HepG2 (cell line): ENCODE data around the gene NPTX2. TPM values are rescaled to one million over a fixed set of nuclear protein-coding genes. Genes with fewer than 3 reads are reported as not detected.

Source experiments
- ATAC-seq: fragments of 200-7000 bp; cut with Tn5 transposase; 3 replicates; pipeline ENCODE4 v1.9.1; 2020; ENCODE audit warnings: mild to moderate bottlenecking, moderate library complexity
- BruUV-seq: library from RNA; stranded (reverse); fragments of 400-500 nt; replicated peaks from 2 replicates; lab custom pipeline; 2021; lab: Mats Ljungman, UMichigan
- CTCF ChIA-PET: fragments of 300-600 bp; formaldehyde crosslinking; extraction: SDS; loops from one replicate; lab custom pipeline; 2021; ENCODE audit warnings: low total read pairs, inconsistent platforms, low intra/inter-chr PET ratio; lab: Yijun Ruan, JAX
- POLR2A ChIA-PET: fragments of 350-600 bp; sonication (Branson Sonifier 250); formaldehyde crosslinking; loops from one replicate; lab custom pipeline; 2020; ENCODE audit warnings: antibody characterized with exemption, inconsistent platforms; lab: Yijun Ruan, JAX
- DNase-seq: peaks from one replicate; pipeline ENCODE4 v3.0.0-alpha.2; 2015; ENCODE audit warnings: low spot score
- FAIRE-seq: peaks from 3 replicates; lab custom pipeline; 2011; peaks lifted over from hg19 to GRCh38; lab: Jason Lieb, UNC
- H2AFZ ChIP-seq: one replicate; pipeline ENCODE4 v1.6.1; 2011; ENCODE audit warnings: low read length, inconsistent platforms
- H3K27ac ChIP-seq: fragments of 300-600 bp; 3 replicates; pipeline ENCODE4 v1.8.0; 2011; ENCODE audit warnings: mixed run types, mild to moderate bottlenecking, mixed read lengths, low read length, inconsistent platforms; ENCODE audit not compliant: insufficient read depth; ENCODE audit errors: extremely low read length
- H3K27me3 ChIP-seq, 2 experiments: fragments of 200-600 bp in 1 of 2; 2 replicates in 1 of 2; 3 replicates in 1 of 2; pipeline versions ENCODE4 v1.6.0 to v1.8.0; 2011; ENCODE audit warnings: low read length in 2 of 2, mild to moderate bottlenecking in 2 of 2, moderate library complexity in 2 of 2, inconsistent platforms in 1 of 2; ENCODE audit not compliant: insufficient read depth in 2 of 2, control insufficient read depth in 1 of 2
- H3K36me3 ChIP-seq, 2 experiments: fragments of 200-600 bp in 1 of 2; replicated peaks in 1 of 2; 2 replicates in 1 of 2; 3 replicates in 1 of 2; pipeline versions ENCODE4 v1.5.1 to v1.8.0; 2011; ENCODE audit warnings: low read length in 2 of 2, inconsistent platforms in 1 of 2; ENCODE audit not compliant: insufficient read depth in 2 of 2, control insufficient read depth in 1 of 2
- H3K4me1 ChIP-seq: 2 replicates; pipeline ENCODE4 v1.5.1; 2012; ENCODE audit warnings: low read length, inconsistent platforms; ENCODE audit not compliant: insufficient read depth
- H3K4me2 ChIP-seq: 2 replicates; pipeline ENCODE4 v1.6.0; 2011; ENCODE audit warnings: low read depth, low read length, inconsistent platforms
- H3K4me3 ChIP-seq, 3 experiments: fragments of 200-600 bp in 1 of 3; sonication (generic), shearing (Covaris generic) in 1 of 3; replicated peaks in 1 of 3; 2 replicates each; pipeline ENCODE4 v1.5.1; 2011 to 2016; ENCODE audit warnings: low read length in 3 of 3, inconsistent platforms in 2 of 3, low read depth in 2 of 3, mild to moderate bottlenecking in 2 of 3, control low read depth in 1 of 3, mixed read lengths in 1 of 3; ENCODE audit not compliant: insufficient read depth in 1 of 3
- H3K79me2 ChIP-seq: one replicate; pipeline ENCODE4 v1.6.1; 2011; ENCODE audit warnings: low read length, inconsistent platforms; ENCODE audit not compliant: insufficient read depth
- H3K9ac ChIP-seq: 2 replicates; pipeline ENCODE4 v1.6.0; 2011; ENCODE audit warnings: mild to moderate bottlenecking, low read depth, low read length, inconsistent platforms; ENCODE audit not compliant: insufficient read depth
- H3K9me3 ChIP-seq: 2 replicates; pipeline ENCODE4 v1.5.1; 2012; ENCODE audit warnings: mild to moderate bottlenecking, low read length
- H4K20me1 ChIP-seq: 2 replicates; pipeline ENCODE4 v1.6.0; 2011; ENCODE audit warnings: inconsistent platforms, mild to moderate bottlenecking, low read length, moderate library complexity; ENCODE audit not compliant: insufficient read depth
- BCL6 ChIP-seq: IDR thresholded peaks from 2 replicates; pipeline ENCODE4 v1.6.1; 2016; ENCODE audit warnings: missing genetic modification reagents, missing compliant biosample characterization
- CENPT ChIP-seq: sonication (generic); formaldehyde crosslinking; IDR thresholded peaks from 2 replicates; pipeline ENCODE4 v1.8.0; 2022; ENCODE audit warnings: low read depth, mild to moderate bottlenecking, moderate library complexity, missing genetic modification reagents
- IRF9 ChIP-seq: sonication (generic); formaldehyde crosslinking; IDR thresholded peaks from 2 replicates; pipeline ENCODE4 v1.8.0; 2022; ENCODE audit warnings: missing genetic modification reagents, mild to moderate bottlenecking, borderline replicate concordance
- MAFG ChIP-seq: sonication (generic); formaldehyde crosslinking; IDR thresholded peaks from 2 replicates; pipeline ENCODE4 v1.5.1; 2020; ENCODE audit warnings: mild to moderate bottlenecking, missing genetic modification reagents
- MXD1 ChIP-seq: sonication (generic); formaldehyde crosslinking; IDR thresholded peaks from 2 replicates; pipeline ENCODE4 v1.4.0; 2020; ENCODE audit warnings: mild to moderate bottlenecking, missing genetic modification reagents
- PRDM15 ChIP-seq: sonication (generic); formaldehyde crosslinking; IDR thresholded peaks from 2 replicates; pipeline ENCODE4 v1.4.0; 2020; ENCODE audit warnings: missing genetic modification reagents
- SATB2 ChIP-seq: sonication (generic); formaldehyde crosslinking; IDR thresholded peaks from 2 replicates; pipeline ENCODE4 v1.5.0; 2020; ENCODE audit warnings: missing genetic modification reagents
- ZNF224 ChIP-seq: sonication (generic); formaldehyde crosslinking; IDR thresholded peaks from 2 replicates; pipeline ENCODE4 v1.5.0; 2020; ENCODE audit warnings: mild to moderate bottlenecking, missing genetic modification reagents
- ZNF230 ChIP-seq: sonication (generic); formaldehyde crosslinking; IDR thresholded peaks from 2 replicates; pipeline ENCODE4 v1.4.0; 2020; ENCODE audit warnings: mild to moderate bottlenecking, missing genetic modification reagents
- ZNF75D ChIP-seq: sonication (generic); formaldehyde crosslinking; IDR thresholded peaks from 2 replicates; pipeline ENCODE4 v1.8.1; 2023; ENCODE audit warnings: missing genetic modification reagents, mild to moderate bottlenecking, borderline replicate concordance
- ZNF780A ChIP-seq: sonication (generic); formaldehyde crosslinking; IDR thresholded peaks from 2 replicates; pipeline ENCODE4 v1.8.0; 2022; ENCODE audit warnings: mild to moderate bottlenecking, missing genetic modification reagents, moderate library complexity
- ZUFSP ChIP-seq: sonication (generic); formaldehyde crosslinking; IDR thresholded peaks from 2 replicates; pipeline ENCODE4 v1.9.0; 2021; ENCODE audit warnings: missing genetic modification reagents, mild to moderate bottlenecking, borderline replicate concordance
- ZXDC ChIP-seq: sonication (generic); formaldehyde crosslinking; IDR thresholded peaks from 2 replicates; pipeline ENCODE4 v1.5.0; 2020; ENCODE audit warnings: mild to moderate bottlenecking, missing genetic modification reagents
- WGBS: methylation state at CpG from one replicate; pipeline ENCODE4 v1.1.6; 2017; ENCODE audit warnings: low lambda C conversion rate; 5-methylcytosine and 5-hydroxymethylcytosine counted together
- in situ Hi-C: cut with HindIII; loops from 2 replicates; pipeline ENCODE4 v1.10.0; 2017; ENCODE audit warnings: low pct_unique_long_range_greater_than_20kb; ENCODE audit not compliant: extremely low pct_ligation_motif_present
- intact Hi-C: fragments of 100-400 bp; cut with micrococcal nuclease; formaldehyde crosslinking; loops from one replicate; pipeline ENCODE4 v1.10.0; 2022; ENCODE audit not compliant: unreplicated experiment
- polyA plus RNA-seq, 8 experiments: library from polyadenylated mRNA; depleted of rRNA in 3 of 8; stranded (reverse) in 7 of 8; unstranded in 1 of 8; fragments of >200 nt; fragmentation: Illumina TruSeq in 4 of 8; extraction: Trizol in 4 of 8; gene quantifications; 2 replicates each; pipeline versions ENCODE4 v1.2.1 to v1.2.3, GENCODE V29; 2011 to 2016; ENCODE audit warnings: low read depth in 4 of 8, missing spikeins in 1 of 8, mixed read lengths in 1 of 8; ENCODE audit not compliant: insufficient read depth in 1 of 8
- total RNA-seq, 5 experiments: library from RNA; depleted of rRNA; stranded (reverse); fragments of >200 nt; fragmentation: Illumina TruSeq; extraction: Trizol; gene quantifications; 2 replicates each; pipeline ENCODE4 v1.2.3, GENCODE V29; 2016; ENCODE audit warnings: low read depth in 1 of 5

Gene NPTX2
- total and polyA plus RNA-seq, 2 of the 13 experiments (the other 11 are each of a cell fraction or from before 2014, with no cell fraction given) = not detected

GRCh38 chr7:98573816-98574215, 43.3 kb upstream of the NPTX2 start:
- DNase-seq (no peak), FAIRE-seq (no peak), ATAC-seq (no peak)
- no TSS peak for BruUV-seq
- Histone ChIP-seq H3K4me1 (no peaks in the 10 kb centered on the region), H4K20me1 (no peaks in the 10 kb centered on the region), H3K27me3 (peaks cover 2 to 16% of the 10 kb centered on the region in 2 experiments; a peak in 3 of 5 replicates), H3K27ac (no peak overlapping the region), H3K9me3 (peaks cover 8% of the 10 kb centered on the region; the same call in 1 of the 2 replicates), H3K9ac (no peak overlapping the region), H3K79me2 (no peaks in the 10 kb centered on the region), H3K36me3 (no peaks in the 10 kb centered on the region), H3K4me3 (no peak overlapping the region), H3K4me2 (no peak overlapping the region), H2AFZ (no peak overlapping the region)
- TF ChIP-seq ZNF780A = no peak
- no peak for TF ChIP-seq ZNF75D
- no peak for TF ChIP-seq PRDM15
- no peak for TF ChIP-seq BCL6
- no peak for TF ChIP-seq IRF9 (CRISPR knock-in tag)
- no peak for TF ChIP-seq ZNF224 (CRISPR knock-in tag)
- no peak for TF ChIP-seq ZUFSP
- no peak for TF ChIP-seq CENPT (CRISPR knock-in tag)
- TF ChIP-seq MAFG (CRISPR knock-in tag) = no peak
- TF ChIP-seq SATB2 (CRISPR knock-in tag) = no peak
- no peak for TF ChIP-seq ZNF230
- no peak for TF ChIP-seq ZXDC (CRISPR knock-in tag)
- no peak for TF ChIP-seq MXD1 (CRISPR knock-in tag)
- ChIA-PET POLR2A (no interaction called here), CTCF (no interaction called here)
- intact Hi-C loops (no loop called here), in situ Hi-C loops (no loop called here)
- 34% methylated on average over 6 of the region's 6 CpGs for WGBS
